Stimulated activated CD4-positive, alpha-beta T cell treated with anti-CD3 and anti-CD28 coated beads, Interleukin-15, amount 100 ng/mL, for 1 hour (primary cell): ENCODE data around the gene SRP19.
"Not testable (repeated sequence)": the region's sequence is repeated elsewhere in the genome, so short reads cannot be mapped to it uniquely, and the experiment has no call there.

ENCODE experiments used
- DNase-seq, 2 donors: peaks; one replicate each; pipeline ENCODE4 v3.0.0-alpha.2; 2020; ENCODE audit warnings: low read depth in 1 of 2, low spot score in 1 of 2

The SRP19 gene

DNA sequence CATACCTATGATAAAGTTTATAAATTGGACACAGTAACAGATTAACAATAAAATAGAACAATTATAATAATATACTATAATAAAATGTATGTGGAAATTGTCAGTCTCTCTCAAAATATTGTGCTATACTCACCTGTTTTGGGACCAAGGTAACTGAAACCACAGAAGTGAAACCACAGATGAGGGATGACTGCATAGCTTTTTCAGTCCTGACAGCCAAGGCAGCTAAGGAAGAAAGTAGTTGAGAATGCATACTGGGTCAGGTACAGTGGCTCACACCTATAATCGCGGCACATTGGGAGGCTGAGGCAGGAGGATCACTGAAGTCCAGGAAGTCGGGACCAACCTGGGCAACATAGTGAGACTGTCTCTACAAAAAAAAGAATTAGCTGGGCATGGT, 8.9 kb downstream of the SRP19 start:
- no peak for DNase-seq

DNA sequence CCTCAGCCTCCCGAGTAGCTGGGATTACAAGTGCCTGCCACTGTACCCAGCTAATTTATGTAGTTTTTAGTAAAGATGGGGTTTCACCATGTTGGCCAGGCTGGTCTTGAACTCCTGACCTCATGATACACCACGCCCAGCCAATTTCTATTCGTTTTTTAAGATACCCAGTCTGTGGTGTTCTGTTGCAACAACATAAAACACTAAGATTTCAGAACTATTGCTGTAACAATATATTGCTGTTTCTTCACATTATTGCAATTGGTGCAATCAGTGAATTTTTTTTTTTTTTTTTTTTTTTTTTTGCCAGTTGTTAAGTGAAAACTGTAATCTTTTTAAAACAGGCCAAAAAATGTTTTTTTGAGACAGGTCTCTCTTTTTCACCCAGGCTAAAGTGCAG, 9.9 kb downstream of the SRP19 start:
- no peak for DNase-seq

DNA sequence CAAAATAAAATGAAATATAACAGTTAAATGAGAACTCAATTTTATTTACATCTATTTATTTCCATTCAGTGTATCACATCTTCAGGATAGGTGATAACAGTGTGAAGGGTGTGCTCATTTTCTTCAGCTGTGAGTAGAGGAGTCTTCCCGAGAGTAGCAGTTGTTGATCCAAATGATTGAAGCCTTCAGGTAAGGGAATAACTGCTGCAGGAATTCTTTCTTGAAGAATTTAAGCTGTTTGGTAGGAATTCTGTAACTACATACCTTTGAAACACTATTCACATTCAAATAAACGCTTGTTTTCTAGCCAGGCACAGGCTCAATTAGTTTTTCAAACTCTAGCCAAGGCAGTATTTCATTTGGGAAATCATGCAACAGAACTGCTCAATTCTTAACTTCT, 15.3 kb downstream of the SRP19 start:
- no peak for DNase-seq

DNA sequence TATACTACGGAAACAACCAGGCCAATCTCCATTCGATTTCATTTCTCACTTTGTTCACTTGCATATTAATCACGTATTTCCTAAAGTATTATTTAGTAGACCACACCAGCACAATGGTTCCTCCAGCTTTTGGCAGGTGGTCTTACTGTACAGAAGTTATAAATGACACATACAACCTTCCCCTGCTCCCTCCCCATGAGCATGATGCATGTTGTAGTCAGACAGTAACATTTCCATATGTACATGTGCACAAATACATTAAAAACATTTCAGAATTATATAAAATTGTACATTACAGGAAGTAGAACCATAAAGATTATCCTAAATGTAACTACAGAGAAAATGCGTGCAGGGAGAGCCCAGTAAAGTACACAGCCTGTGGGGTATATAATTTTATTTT, 17.0 kb downstream of the SRP19 start:
- DNase-seq: no peak

DNA sequence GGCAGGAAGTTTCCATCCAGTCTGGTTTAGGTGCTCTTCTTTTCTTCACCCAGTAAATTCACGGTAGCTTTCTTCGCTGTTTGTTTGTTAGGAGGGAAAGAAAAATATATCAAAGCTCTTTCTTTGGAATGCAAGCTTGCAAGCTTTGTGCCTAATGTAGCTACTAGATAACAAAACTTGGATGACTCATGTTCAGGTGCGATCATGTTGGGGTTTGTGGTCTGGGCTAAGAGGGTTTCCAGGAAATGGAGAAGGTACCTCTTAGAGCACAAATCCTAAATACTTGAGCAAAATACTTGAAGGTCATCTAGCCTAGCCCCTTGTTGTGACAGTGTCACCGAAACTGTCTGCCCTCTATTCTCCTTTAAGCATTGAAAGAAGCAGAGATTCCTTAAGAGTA, 17.7 kb downstream of the SRP19 start:
- no peak for DNase-seq

DNA sequence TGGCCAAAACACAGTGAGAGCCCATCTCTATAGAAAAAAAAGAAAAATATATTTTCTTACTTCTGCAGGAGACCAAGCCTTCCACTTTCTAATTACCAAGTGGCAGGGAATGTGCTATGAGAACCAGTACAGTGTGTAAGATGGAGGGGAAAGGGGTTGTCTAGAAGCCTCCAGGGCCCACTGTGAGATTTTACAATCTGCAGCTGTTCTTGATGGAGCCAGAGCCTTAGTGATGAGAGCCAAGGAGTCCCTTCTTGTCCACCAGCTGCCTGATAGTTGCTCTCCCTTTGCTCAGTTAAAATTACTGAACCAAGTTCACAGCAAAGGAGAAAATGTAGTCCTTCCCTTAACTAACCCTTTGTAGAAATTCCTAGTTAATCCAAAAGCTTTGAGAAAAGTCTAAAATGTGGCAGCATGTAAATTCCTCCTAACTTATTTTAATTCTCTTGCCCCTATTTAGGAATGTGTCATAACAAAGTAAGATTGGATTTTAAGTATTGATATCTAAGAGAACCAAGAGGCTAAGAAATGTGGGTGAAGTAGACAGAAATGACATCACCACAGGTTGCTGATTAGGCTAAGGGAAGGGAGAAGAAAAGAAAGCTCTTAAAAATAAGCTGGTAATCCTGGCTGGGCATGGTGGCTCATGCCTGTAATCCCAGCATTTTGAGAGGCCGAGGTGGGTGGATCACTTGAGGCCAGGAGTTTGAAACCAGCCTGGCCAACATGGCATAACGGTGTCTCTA, 19.3 kb downstream of the SRP19 start:
- no peak for DNase-seq

DNA sequence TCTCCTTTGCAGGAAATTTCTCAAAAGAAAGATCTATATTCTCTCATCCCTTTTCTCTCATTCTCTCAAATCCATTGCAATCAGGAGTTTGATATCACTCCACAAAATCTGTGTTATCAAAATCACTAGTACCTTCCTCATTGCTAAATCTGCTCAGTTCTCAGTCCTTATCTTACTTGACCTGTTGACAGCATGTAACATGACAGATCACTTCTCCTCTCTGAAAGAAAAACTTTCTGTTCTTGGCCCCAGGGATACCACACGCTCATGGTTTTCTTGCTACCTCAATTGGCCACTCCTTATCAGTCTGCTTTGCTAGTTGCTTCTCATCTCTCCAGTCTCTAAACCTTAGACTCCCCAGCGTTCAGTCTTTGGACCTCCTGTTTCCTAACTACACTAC, 22.1 kb downstream of the SRP19 start:
- DNase-seq: no peak

DNA sequence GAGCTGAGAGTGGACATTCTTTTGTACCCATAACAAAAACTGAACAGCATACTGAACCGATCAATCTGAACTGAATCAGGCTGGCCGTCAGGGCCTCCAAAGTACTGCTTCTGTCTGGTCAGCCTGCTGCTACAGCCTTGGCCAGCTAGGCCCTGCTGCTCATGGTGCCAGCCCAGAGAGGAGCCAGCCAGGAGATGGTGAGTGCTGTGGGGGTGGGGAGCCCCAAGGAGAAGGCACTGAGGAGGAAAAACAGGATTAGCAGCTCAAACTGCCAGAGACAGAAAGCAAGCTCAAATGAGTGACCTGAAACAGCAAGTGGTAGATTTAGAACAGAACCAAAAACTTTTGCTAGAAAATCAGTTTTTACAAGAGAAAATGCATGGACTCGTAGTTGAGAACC, 23.9 kb downstream of the SRP19 start:
- DNase-seq: no peak

DNA sequence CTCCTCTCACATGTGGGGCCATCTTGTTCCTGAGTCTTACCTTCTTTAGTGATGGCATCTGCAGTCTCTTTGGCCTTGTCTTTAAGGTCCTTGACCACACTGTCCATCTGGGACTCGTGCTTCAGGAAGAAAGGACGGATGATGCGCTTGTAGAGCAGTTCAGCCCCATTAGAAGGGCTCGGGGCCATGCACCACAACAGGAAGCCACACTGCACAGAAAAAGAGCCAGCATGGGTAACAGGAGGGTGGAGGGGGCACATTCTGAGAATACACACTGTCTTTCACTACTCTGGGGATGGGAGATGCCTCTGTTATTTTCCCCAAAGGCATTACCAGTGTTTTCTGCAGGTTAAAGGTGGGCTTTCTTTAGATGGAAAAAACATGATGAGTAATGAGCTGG, 25.9 kb downstream of the SRP19 start:
- DNase-seq: no peak

DNA sequence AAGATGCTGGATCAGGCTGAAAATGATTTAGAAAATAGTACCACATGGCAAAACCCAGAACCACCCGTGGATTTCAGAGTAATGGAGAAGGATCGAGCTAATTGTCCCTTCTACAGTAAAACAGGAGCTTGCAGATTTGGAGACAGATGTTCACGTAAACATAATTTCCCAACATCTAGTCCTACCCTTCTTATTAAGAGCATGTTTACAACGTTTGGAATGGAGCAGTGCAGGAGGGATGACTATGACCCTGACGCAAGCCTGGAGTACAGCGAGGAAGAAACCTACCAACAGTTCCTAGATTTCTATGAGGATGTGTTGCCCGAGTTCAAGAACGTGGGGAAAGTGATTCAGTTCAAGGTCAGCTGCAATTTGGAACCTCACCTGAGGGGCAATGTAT, 31.0 kb downstream of the SRP19 start:
- not testable (repeated sequence) for DNase-seq

DNA sequence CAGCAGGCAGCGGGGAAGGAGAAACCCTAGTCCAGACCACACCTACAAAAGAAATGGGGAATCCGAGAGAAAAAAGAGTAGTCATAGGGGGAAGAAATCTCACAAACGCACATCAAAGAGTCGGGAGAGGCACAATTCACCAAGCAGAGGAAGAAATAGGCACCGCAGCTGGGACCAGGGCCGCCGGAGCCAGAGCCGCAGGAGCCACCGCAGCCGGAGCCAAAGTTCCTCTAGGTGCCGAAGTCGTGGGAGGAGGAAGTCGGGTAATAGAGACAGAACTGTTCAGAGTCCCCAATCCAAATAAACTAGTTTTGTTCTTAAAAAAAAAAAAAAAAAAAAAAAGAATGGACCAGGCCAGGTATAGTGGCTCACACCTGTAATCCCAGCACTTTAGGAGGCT, 31.7 kb downstream of the SRP19 start:
- DNase-seq: no peak

DNA sequence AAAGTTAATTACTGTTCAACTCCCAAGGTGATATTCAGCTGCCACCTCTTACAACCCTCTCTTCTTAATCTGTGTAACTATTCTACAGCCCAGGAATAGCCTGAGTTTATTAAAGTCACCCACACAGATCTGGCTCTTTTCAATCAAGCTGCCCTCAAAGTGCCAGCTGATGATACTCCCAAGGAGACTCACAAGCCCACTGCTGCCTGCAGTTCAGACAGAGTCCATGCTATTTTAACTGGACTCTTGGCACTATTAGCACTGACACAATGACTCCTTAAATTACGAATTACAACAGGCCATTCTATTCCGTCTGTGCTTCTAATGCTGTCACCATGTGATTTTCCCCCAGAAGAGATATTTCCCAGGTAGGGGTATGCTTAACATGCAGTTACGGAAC, 34.6 kb downstream of the SRP19 start:
- DNase-seq: no peak

DNA sequence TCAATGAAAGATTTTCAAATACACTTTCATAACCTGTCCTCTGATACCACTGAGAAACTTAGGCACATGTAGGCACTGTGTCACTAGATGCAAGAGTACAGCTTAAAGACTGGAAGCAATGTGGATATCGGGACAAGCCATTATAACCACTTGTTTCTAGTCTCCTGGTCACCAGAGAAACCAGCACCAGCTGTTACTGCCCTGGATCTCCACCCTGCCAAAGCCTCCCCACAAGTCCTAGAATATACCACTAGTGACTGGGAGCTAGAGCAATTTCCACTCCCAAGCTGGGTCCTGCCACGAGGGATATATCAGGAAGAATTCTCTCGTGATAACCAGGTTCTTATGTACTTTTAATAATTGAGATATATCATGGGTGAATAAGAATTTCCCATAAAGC, 41.5 kb downstream of the SRP19 start:
- no peak for DNase-seq

DNA sequence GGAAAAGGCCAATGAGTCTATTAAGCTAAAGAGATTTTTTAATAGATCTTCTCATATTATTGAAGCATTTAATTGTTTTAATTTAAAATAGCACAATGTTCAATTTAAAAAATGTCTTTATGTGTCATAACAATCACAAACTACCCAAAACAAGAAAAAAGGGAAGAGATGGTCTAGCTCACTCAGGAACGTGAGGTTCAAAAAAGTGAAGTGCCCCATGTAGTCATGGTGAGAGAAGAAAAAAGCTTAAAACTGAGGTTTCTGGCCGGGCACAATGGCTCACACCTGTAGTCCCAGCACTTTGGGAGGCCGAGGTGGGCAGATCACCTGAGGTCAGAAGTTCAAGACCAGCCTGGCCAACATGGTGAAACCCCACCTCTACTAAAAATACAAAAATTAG, 43.9 kb downstream of the SRP19 start:
- not testable (repeated sequence) for DNase-seq

DNA sequence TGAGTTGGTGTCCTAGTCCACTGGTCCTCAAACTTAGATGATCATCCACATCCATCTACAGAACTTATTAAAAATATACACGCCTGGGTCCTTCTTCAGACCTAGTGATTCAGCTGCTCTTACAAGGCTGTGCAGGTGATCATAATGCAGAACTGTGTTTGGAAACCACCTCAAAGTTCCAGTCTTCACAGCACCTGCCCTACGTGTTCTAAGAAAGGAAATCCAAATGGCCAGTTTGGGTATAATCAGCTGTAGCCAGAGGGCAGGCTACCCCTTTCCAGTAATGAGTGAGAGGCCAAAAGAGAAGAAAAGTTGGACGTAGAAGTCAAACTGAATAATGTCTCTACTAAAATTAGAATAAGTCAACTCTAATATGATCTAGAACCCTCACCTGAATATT, 45.5 kb downstream of the SRP19 start:
- no peak for DNase-seq

DNA sequence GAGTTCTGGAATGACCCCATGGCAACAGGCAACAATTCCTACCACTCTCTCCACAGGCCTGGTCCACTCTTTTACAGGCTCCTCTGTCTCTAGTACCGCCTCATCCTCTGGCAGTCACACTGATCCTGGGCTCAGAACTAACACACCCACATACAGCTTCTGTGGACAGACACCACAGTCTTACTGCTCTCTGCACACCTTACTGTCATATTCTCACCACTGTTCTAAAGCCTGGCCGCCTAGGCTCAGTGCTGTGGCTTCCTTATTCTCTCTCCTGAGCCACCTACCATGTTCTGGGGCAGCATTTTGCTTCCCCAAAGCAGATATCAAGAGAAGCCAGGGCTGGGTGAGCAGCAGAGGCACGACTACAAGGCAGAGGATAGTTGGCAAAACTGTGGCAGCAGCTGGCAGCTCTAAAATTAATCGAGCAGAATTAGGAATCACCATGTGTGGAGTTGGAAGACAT, 46.1 kb downstream of the SRP19 start:
- no peak for DNase-seq

DNA sequence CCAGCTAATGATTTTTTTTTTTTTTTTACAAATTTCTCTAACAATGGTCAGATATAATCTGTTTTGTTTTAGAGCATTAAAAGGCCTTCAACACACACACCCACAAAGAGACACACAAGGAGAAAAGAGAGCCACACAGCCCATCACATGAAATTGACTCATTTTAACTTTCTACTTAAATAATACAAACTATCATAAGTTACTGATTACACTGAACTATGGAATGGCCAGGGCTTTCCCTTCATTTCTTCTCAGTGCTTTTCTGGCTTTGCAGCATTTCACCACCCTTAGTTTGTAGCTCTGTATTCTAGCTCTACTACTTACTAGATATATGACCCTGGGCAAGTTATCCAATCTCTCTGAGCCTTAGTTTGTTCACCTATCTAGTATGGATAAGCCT, 47.8 kb downstream of the SRP19 start:
- no peak for DNase-seq

DNA sequence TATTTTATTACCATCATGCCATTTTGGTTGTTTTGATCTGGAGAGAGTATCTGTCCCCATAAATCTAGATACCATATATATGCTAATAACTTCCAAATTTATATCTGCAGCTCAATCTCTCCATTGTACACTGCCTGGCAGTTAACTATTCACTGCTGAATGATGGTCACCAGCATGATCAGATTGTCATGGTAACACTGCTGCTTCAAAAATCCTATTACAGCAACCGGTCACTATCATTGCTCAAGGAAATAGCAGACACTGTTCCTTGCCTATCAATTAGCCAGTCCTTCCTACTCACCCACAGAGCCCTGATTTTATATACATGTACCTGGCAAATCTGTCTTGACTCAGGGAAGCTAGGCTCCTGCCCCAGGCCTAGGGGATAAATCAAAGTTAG, 49.4 kb downstream of the SRP19 start:
- no peak for DNase-seq

DNA sequence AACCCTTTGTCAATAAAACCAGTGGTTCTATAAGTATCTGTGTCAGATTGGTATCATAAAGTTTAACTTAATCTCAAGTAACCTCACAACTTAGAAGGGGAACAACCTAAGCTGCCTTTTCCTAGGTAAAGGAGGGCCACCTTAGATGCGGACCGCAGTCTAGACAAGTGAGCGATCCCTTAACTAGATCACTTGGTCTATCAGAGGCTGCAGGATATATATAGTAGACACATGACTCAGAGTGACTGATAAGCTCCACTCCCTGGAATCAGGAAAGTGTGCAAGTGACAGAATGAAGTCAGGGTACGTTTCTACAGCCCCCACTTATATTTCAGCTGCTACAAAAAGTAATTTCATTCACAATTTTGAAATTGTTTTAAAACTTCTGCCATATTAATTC, 53.5 kb downstream of the SRP19 start:
- DNase-seq: no peak

DNA sequence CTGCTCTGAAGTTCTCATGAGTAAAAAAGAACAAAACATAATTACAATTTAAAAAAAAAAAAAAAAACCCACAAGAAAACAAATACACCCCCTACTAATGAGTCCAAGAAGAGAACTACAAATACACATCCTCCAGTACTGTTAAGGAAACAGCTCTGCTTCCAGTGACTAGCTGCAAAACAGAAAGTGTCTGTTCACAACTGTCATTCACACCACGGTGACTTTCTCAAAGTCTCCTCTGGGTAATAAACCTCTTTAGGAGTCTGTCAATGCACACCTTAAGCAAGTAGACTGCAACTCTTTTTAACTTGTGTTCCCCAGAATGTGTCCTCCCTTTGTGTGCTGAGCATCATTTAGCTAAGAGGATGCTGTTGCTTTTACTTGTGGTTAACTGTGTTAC, 54.7 kb downstream of the SRP19 start:
- no peak for DNase-seq

DNA sequence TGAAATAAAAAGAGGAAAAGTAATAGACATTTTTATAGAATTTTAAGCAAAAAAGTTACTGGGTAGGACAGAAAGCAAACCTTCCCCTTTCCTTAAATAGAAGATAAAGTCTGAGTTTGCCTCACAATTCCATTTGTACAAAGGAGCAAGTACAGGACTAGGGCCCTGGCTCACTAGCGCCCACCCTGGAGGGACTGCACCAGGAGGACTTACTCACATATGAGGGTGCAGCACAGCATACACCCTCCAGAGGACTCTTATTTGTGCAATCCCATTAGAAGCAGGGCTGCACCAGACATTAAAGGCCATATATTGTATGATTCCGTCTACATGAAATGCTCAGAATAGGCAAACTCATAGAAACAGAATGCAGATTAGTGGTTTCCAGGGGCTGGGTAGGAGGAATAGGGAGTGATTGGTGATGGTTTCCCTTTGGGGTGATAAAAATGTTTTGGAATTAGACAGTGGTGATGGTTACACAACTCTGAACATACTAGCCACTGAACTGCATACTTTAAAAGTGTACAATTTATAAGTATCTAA, 56.4 kb downstream of the SRP19 start:
- no peak for DNase-seq

DNA sequence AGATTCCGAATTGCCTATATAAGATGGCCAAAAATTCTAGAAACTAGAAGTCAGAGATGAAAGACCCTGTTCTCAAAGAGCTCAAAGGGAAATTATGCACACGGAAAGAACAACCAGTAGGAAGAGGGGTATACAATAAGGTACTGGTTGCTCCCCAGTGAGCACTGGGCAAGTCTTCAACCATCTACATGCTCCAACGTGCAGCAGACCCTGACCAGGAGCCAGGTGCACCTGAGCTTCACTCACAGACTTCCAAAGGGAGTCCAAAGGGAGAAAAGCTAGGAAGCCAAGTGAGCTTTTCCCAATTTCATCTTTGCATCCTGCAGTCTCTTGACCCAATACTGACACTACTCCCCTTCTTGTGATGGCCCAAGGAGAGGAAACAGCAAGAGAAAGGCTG, 57.0 kb downstream of the SRP19 start:
- no peak for DNase-seq

DNA sequence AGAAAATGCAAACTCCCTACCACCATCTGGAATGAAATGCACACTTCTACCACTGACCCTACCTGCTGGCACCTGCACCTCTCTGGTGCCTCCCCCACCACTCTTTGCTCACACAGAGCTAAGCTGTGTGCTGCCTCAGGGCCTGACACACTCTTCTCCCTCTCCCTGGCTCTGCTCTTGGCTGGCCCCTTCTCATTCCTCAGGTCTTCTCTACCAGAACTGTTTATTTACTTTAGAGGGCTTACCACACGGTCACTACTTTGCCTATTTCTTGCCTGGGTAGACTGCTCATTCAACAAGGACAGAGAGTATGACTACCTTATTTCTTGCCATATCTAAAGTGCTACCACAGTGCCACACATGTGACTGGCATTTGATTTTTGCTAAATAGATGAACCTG, 57.6 kb downstream of the SRP19 start:
- no peak for DNase-seq
